ENCODE data around the gene ALKBH7. TPM values are rescaled to one million over a fixed set of nuclear protein-coding genes. Genes with fewer than 3 reads are reported as not detected.

The ALKBH7 gene
- total and polyA plus RNA-seq, 2 of the 13 experiments (the other 11 are each of a cell fraction or from before 2014, with no cell fraction given): 29.6 to 45.9 TPM

GRCh38 chr19:6372594-6373095 is at the start of gene ALKBH7 (continued):
- no peak for TF ChIP-seq SRSF4 (IDR thresholded peaks at IDR 0.05; ENCODE audit: low read depth, low read length, poor library complexity, severe bottlenecking)
- TF ChIP-seq KLF16 (CRISPR knock-in tag; IDR thresholded peaks at IDR 0.05): no peak
- TF ChIP-seq HNRNPH1 (optimal IDR thresholded peaks at IDR 0.05; ENCODE audit: low read depth, low read length): no peak
- TF ChIP-seq HCFC1 (IDR thresholded peaks at IDR 0.05; ENCODE audit: low read depth, low read length): 0 out of 2 replicates have a peak, but pooled peaks have one; percentile 15
- TF ChIP-seq RBFOX2 (IDR thresholded peaks at IDR 0.05; ENCODE audit: low read depth, low read length): peak; percentile 93
- no peak for TF ChIP-seq SMAD9 (CRISPR knock-in tag; IDR thresholded peaks at IDR 0.05)
- TF ChIP-seq ZNF607 (CRISPR knock-in tag; IDR thresholded peaks at IDR 0.05; ENCODE audit: borderline replicate concordance): no peak; the same call in 1 of the 2 replicates
- TF ChIP-seq SIN3A (IDR thresholded peaks at IDR 0.05; ENCODE audit: borderline replicate concordance, low read depth, low read length): no peak
- no peak for TF ChIP-seq NFKB2 (CRISPR knock-in tag; IDR thresholded peaks at IDR 0.05; ENCODE audit: borderline replicate concordance)
- TF ChIP-seq PHF21A (CRISPR knock-in tag; IDR thresholded peaks at IDR 0.05): peak; percentile 59
- TF ChIP-seq ZNF512 (CRISPR knock-in tag; IDR thresholded peaks at IDR 0.05): no peak
- TF ChIP-seq ZHX1 (CRISPR knock-in tag; IDR thresholded peaks at IDR 0.05; ENCODE audit: low read depth): peak; percentile 45; the same call in 1 of the 2 replicates
- peak; percentile 61; the same call in 1 of the 2 replicates for TF ChIP-seq ZNF704 (CRISPR knock-in tag; IDR thresholded peaks at IDR 0.05; ENCODE audit: borderline replicate concordance)
- TF ChIP-seq ZNF318 (CRISPR knock-in tag; IDR thresholded peaks at IDR 0.05): peak; percentile 68; the same call in 1 of the 2 replicates
- 0 out of 2 replicates have a peak, but pooled peaks have one; percentile 57 for TF ChIP-seq ZNF83 (CRISPR knock-in tag; IDR thresholded peaks at IDR 0.05; ENCODE audit: borderline replicate concordance)
